Panc1 (cell line): ENCODE results near the gene GPR55. TPM values are rescaled to one million over a fixed set of nuclear protein-coding genes. Genes with fewer than 3 reads are reported as not detected.

Source experiments
- ATAC-seq: fragments of 200-7000 bp; cut with Tn5 transposase; 2 replicates; pipeline ENCODE4 v1.9.1; 2020; ENCODE audit warnings: mild to moderate bottlenecking, moderate library complexity
- Bru-seq: library from RNA; stranded (reverse); fragments of 400-500 nt; gene quantifications from one replicate; lab custom pipeline; 2021; lab: Mats Ljungman, UMichigan
- BruChase-seq, 2 experiments: library from RNA; stranded (reverse); fragments of 400-500 nt; gene quantifications; one replicate each; lab custom pipeline; 2021; lab: Mats Ljungman, UMichigan
- BruUV-seq: library from RNA; stranded (reverse); fragments of 400-500 nt; replicated peaks from 2 replicates; lab custom pipeline; 2021; lab: Mats Ljungman, UMichigan
- CTCF ChIA-PET: fragments of 300-600 bp; sonication (Branson Sonifier 250); formaldehyde crosslinking; loops from one replicate; lab custom pipeline; 2022; ENCODE audit warnings: antibody characterized with exemption; lab: Charles Lee
- POLR2A ChIA-PET: fragments of 300-600 bp; sonication (Branson Sonifier 250); formaldehyde crosslinking; loops from one replicate; lab custom pipeline; 2022; ENCODE audit warnings: antibody characterized with exemption; lab: Charles Lee
- DNase-seq: peaks from one replicate; pipeline ENCODE4 v3.0.0-alpha.2; 2010; ENCODE audit warnings: low read depth, low spot score
- H3K27ac ChIP-seq: 2 replicates; pipeline ENCODE4 v1.5.1; 2011; ENCODE audit warnings: mild to moderate bottlenecking, low read length, inconsistent platforms
- H3K27me3 ChIP-seq: fragments of 200-500 bp; sonication (Bioruptor generic); 2 replicates; pipeline ENCODE4 v1.6.0; 2014; ENCODE audit warnings: low read length, inconsistent platforms; ENCODE audit not compliant: control insufficient read depth, insufficient read depth
- H3K36me3 ChIP-seq: fragments of 200-500 bp; sonication (Bioruptor generic); 2 replicates; pipeline ENCODE4 v1.5.1; 2014; ENCODE audit warnings: inconsistent platforms, mild to moderate bottlenecking, low read length, moderate library complexity; ENCODE audit not compliant: control insufficient read depth, insufficient read depth
- H3K4me1 ChIP-seq: 2 replicates; pipeline ENCODE4 v1.5.1; 2011; ENCODE audit warnings: inconsistent platforms, mild to moderate bottlenecking, low read length, moderate library complexity; ENCODE audit not compliant: control insufficient read depth, insufficient read depth
- H3K4me3 ChIP-seq, 2 experiments: 2 replicates each; pipeline ENCODE4 v1.5.1; 2011 to 2012; ENCODE audit warnings: low read depth in 2 of 2, low read length in 2 of 2, mild to moderate bottlenecking in 2 of 2, inconsistent platforms in 1 of 2, moderate library complexity in 1 of 2
- H3K9me3 ChIP-seq: fragments of 200-500 bp; sonication (Bioruptor generic); 2 replicates; pipeline ENCODE4 v1.5.1; 2014; ENCODE audit warnings: low read depth, mild to moderate bottlenecking, inconsistent platforms, low read length, moderate library complexity; ENCODE audit not compliant: control insufficient read depth, insufficient read depth
- CTCF ChIP-seq: fragments of 450-650 bp; IDR thresholded peaks from 2 replicates; pipeline ENCODE4 v1.5.1; 2017; ENCODE audit warnings: mild to moderate bottlenecking
- POLR2AphosphoS5 ChIP-seq: IDR thresholded peaks from 2 replicates; pipeline ENCODE4 v1.6.1; 2012; ENCODE audit warnings: mild to moderate bottlenecking, low read depth, low read length, moderate library complexity
- REST ChIP-seq, 2 experiments: IDR thresholded peaks; 2 replicates each; pipeline ENCODE4 v1.6.1; 2011 to 2012; ENCODE audit warnings: low read depth in 2 of 2, control low read depth in 1 of 2, low read length in 1 of 2, mild to moderate bottlenecking in 1 of 2, moderate library complexity in 1 of 2; ENCODE audit not compliant: insufficient read depth in 1 of 2
- SIN3A ChIP-seq: IDR thresholded peaks from 2 replicates; pipeline ENCODE4 v1.6.1; 2012; ENCODE audit warnings: low read depth, mild to moderate bottlenecking, low read length, moderate library complexity, borderline replicate concordance; ENCODE audit not compliant: insufficient read depth
- TCF7L2 ChIP-seq: IDR thresholded peaks from 2 replicates; pipeline ENCODE4 v1.6.1; 2011; ENCODE audit warnings: mild to moderate bottlenecking, low read depth, low read length, inconsistent platforms
- in situ Hi-C: cut with HindIII; loops from 2 replicates; pipeline ENCODE4 v1.10.0; 2016; ENCODE audit warnings: low sequenced_read_pairs, low pct_unique_long_range_greater_than_20kb
- intact Hi-C: fragments of 100-400 bp; cut with micrococcal nuclease; formaldehyde crosslinking; loops from one replicate; pipeline ENCODE4 v1.10.0; 2022; ENCODE audit not compliant: unreplicated experiment
- long read RNA-seq: library from polyadenylated mRNA; unstranded; transcript quantifications from one replicate; pipeline ENCODE4 v2.0.0, GENCODE V29; 2021; ENCODE audit not compliant: unreplicated experiment
- polyA plus RNA-seq: library from polyadenylated mRNA; unstranded; fragments of >200 nt; gene quantifications from one replicate; pipeline ENCODE4 v1.2.1, GENCODE V29; 2012; ENCODE audit warnings: missing spikeins; ENCODE audit not compliant: insufficient read length
- total RNA-seq: library from RNA; stranded (reverse); gene quantifications from one replicate; pipeline ENCODE4 v1.2.1, GENCODE V29; 2021; ENCODE audit not compliant: unreplicated experiment

GPR55 gene
- 0.08 TPM for total RNA-seq
- polyA plus RNA-seq, result not detected
- Bru-seq, nascent RNA, result not detected
- percentile 5 among the genes with signal in this experiment for BruChase-seq, experiment 1, labeled RNA remaining after a 2-hour chase
- percentile 12 among the genes with signal in this experiment for BruChase-seq, experiment 2, labeled RNA remaining after a 6-hour chase
- long read RNA-seq, result 0 reads

- ChIA-PET CTCF (interaction anchor here (0.6 kb wide), 1 partner anchor 57 kb away, joined by 5 read pairs; no protein-coding TSS in a partner anchor), POLR2A (no interaction called here)
- Histone ChIP-seq H3K27me3 (peaks cover 2% of the 10 kb centered on the region), H3K27ac (no peak within 1 kb of the TSS), H3K9me3 (no peaks in the 10 kb centered on the region), H3K36me3 (no peaks in the 10 kb centered on the region), H3K4me1 (no peaks in the 10 kb centered on the region), H3K4me3 (no peak within 1 kb of the TSS)
- in situ Hi-C loops, result no loop called here
- TF ChIP-seq REST (IDR thresholded peaks at IDR 0.05; ENCODE audit: insufficient read depth in 1 of 2, low read depth in 2 of 2, low read length in 1 of 2), result no peak
- no peak; the same call in 1 of the 2 replicates for TF ChIP-seq CTCF
- no peak for TF ChIP-seq SIN3A
- TF ChIP-seq POLR2AphosphoS5, result no peak
- no peak for TF ChIP-seq TCF7L2
- no TSS peak for BruUV-seq
- no peak for DNase-seq
- intact Hi-C loops, result no loop called here
- 0 out of 2 replicates have a peak, but pooled peaks have one; percentile 25 for ATAC-seq
These were observed at the start of gene GPR55 for GRCh38 chr2:230924470-230925341. TSS of gene GPR55 (minus strand) at chr2:230925242. CDS start at chr2:230910962, 14,280 bp downstream.

- no TSS peak for BruUV-seq
- no peak for DNase-seq
- CTCF ChIA-PET, result no interaction called here
These were observed 49.3 kb upstream of the GPR55 start for GRCh38 chr2:230974096-230974913.

More at GRCh38 chr2:230974096-230974913, 49.3 kb upstream of the GPR55 start:
- TF ChIP-seq CTCF, result no peak
- TF ChIP-seq TCF7L2, result no peak
- no peak for TF ChIP-seq REST (IDR thresholded peaks at IDR 0.05; ENCODE audit: insufficient read depth in 1 of 2, low read depth in 2 of 2, low read length in 1 of 2)
- TF ChIP-seq POLR2AphosphoS5, result no peak
- TF ChIP-seq SIN3A, result no peak
- Histone ChIP-seq H3K4me1 (peaks cover 2% of the 10 kb centered on the region; the same call in 1 of the 2 replicates), H3K36me3 (no peaks in the 10 kb centered on the region), H3K4me3 (no peak overlapping the region), H3K27ac (no peak overlapping the region), H3K9me3 (no peaks in the 10 kb centered on the region), H3K27me3 (no peaks in the 10 kb centered on the region)
- in situ Hi-C loops, result no loop called here
- intact Hi-C loops, result no loop called here
- POLR2A ChIA-PET, result interaction anchor here (0.6 kb wide), 1 partner anchor 40 kb away, joined by 3 read pairs; no protein-coding TSS in a partner anchor
- ATAC-seq, result no peak
